ENCODE data around the gene TNRC6C.

TNRC6C gene

DNA sequence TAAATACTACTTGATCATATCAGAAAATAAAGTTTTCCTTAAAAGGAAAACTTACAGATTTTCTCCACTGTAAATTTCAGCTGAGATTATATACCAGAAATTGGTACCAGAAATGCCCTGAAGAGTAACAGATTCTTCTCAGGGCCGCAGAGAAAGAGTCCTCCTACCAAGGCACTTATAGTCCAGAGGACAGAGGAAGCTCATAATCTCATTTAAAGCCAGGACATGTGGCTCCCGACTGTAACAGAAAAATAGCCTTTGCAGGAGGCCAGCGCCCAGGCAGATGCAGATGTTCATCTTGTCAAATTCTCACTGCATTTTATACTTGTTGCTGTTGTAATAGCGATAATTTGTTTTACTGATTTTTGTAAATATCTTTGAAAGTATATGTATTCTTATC, 43.7 kb downstream of the TNRC6C start:
- Histone ChIP-seq H3K27ac (ENCODE audit: low read depth, low read length) (no peak overlapping the region), H2AFZ (ENCODE audit: low read depth, low read length, severe bottlenecking) (no peak overlapping the region), H3K4me2 (ENCODE audit: low read depth, low read length, poor library complexity, severe bottlenecking) (no peak overlapping the region), H4K20me1 (ENCODE audit: low read depth, low read length) (no peaks in the 10 kb centered on the region), H3K79me2 (ENCODE audit: insufficient read depth, low read length) (no peaks in the 10 kb centered on the region), H3K36me3 (ENCODE audit: low read length) (no peaks in the 10 kb centered on the region), H3K27me3 (ENCODE audit: low read length) (no peaks in the 10 kb centered on the region), H3K9me2 (replicated peaks; ENCODE audit: insufficient read depth, low read length) (no peaks in the 10 kb centered on the region), H3K9me3 (ENCODE audit: insufficient read depth, low read length) (no peaks in the 10 kb centered on the region), H3K4me3 (ENCODE audit: insufficient read depth, low read length, poor library complexity, severe bottlenecking) (no peak overlapping the region), H3F3A (ENCODE audit: insufficient read depth) (no peaks in the 10 kb centered on the region), H3K9ac (ENCODE audit: low read length) (no peak overlapping the region)
- TF ChIP-seq, protein P1, sequence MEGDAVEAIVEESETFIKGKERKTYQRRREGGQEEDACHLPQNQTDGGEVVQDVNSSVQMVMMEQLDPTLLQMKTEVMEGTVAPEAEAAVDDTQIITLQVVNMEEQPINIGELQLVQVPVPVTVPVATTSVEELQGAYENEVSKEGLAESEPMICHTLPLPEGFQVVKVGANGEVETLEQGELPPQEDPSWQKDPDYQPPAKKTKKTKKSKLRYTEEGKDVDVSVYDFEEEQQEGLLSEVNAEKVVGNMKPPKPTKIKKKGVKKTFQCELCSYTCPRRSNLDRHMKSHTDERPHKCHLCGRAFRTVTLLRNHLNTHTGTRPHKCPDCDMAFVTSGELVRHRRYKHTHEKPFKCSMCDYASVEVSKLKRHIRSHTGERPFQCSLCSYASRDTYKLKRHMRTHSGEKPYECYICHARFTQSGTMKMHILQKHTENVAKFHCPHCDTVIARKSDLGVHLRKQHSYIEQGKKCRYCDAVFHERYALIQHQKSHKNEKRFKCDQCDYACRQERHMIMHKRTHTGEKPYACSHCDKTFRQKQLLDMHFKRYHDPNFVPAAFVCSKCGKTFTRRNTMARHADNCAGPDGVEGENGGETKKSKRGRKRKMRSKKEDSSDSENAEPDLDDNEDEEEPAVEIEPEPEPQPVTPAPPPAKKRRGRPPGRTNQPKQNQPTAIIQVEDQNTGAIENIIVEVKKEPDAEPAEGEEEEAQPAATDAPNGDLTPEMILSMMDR (IDR thresholded peaks at IDR 0.05; ENCODE audit: insufficient read depth, low read length, poor library complexity, severe bottlenecking): no peak
- no peak for TF ChIP-seq EZH2phosphoT487 (conservative IDR thresholded peaks at IDR 0.05; ENCODE audit: low read length)

DNA sequence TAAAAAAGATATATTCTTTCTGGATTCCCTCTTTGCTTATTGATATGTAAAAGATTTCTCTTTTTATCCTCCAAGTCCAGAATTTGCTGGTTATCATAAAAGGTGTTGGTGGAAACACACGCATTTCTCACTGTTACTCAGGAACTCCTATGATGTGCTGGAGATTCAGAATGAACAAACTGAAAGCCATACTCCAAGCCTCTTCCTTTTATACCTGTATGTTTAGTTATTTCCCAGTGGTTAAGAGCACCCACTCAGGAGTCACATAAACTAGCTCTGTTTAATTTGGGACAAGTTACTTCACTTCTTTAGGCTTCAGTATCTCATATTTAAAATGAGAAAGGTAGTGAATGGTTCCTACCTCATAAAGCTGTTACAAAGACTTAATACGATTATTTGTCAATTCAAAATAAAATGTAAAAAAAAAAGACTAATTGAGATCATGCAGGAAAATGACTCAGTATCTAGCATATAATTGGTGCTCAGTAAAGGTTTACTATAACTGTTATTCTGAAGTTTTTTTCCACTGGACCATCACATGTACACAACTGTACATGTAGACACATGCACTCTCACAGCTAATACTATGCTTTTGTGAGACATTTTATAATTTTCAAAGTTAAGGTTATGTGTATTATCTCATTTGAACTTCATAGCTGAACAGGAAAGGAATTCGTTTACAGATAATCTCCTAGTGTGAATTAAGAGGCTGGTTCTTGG, 47.1 kb downstream of the TNRC6C start:
- no peak overlapping the region for H2AFZ ChIP-seq (ENCODE audit: low read depth, low read length, severe bottlenecking)

DNA sequence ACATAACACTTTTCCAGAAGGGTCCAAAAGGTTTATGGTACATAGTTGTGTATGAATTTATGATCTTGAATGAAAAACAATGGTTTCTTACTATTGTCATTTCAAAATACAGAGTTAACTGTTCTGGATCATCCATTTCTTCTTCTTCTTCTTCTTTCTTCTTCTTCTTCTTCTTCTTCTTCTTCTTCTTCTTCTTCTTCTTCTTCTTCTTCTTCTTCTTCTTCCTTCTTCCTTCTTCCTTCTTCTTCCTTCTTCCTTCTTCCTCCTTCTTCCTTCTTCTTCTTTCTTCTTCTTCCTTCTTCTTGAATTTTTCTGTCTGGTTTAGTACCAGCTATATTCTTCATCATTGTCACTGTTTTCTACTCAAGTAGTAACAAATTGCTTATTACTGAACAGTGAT, 47.8 kb downstream of the TNRC6C start:
- Histone ChIP-seq H3K27ac (ENCODE audit: low read depth, low read length) (no peak overlapping the region), H3K4me3 (ENCODE audit: insufficient read depth, low read length, poor library complexity, severe bottlenecking) (no peak overlapping the region), H3K36me3 (ENCODE audit: low read length) (no peaks in the 10 kb centered on the region), H2AFZ (ENCODE audit: low read depth, low read length, severe bottlenecking) (no peak overlapping the region), H3K79me2 (ENCODE audit: insufficient read depth, low read length) (no peaks in the 10 kb centered on the region), H3K9me2 (replicated peaks; ENCODE audit: insufficient read depth, low read length) (no peaks in the 10 kb centered on the region), H3F3A (ENCODE audit: insufficient read depth) (no peaks in the 10 kb centered on the region), H3K9ac (ENCODE audit: low read length) (no peak overlapping the region), H3K27me3 (ENCODE audit: low read length) (no peaks in the 10 kb centered on the region), H3K9me3 (ENCODE audit: insufficient read depth, low read length) (no peaks in the 10 kb centered on the region), H4K20me1 (ENCODE audit: low read depth, low read length) (no peaks in the 10 kb centered on the region), H3K4me2 (ENCODE audit: low read depth, low read length, poor library complexity, severe bottlenecking) (no peak overlapping the region)
- TF ChIP-seq, protein P1 (IDR thresholded peaks at IDR 0.05; ENCODE audit: insufficient read depth, low read length, poor library complexity, severe bottlenecking): no peak
- no peak for TF ChIP-seq EZH2phosphoT487 (conservative IDR thresholded peaks at IDR 0.05; ENCODE audit: low read length)

More for the DNA sequence above, 47.1 kb downstream of the TNRC6C start:
- Histone ChIP-seq H3K9me2 (replicated peaks; ENCODE audit: insufficient read depth, low read length) (no peaks in the 10 kb centered on the region), H3K4me2 (ENCODE audit: low read depth, low read length, poor library complexity, severe bottlenecking) (no peak overlapping the region), H3K27me3 (ENCODE audit: low read length) (no peaks in the 10 kb centered on the region), H3F3A (ENCODE audit: insufficient read depth) (no peaks in the 10 kb centered on the region), H3K36me3 (ENCODE audit: low read length) (no peaks in the 10 kb centered on the region), H4K20me1 (ENCODE audit: low read depth, low read length) (no peaks in the 10 kb centered on the region), H3K79me2 (ENCODE audit: insufficient read depth, low read length) (no peaks in the 10 kb centered on the region), H3K9me3 (ENCODE audit: insufficient read depth, low read length) (no peaks in the 10 kb centered on the region), H3K4me3 (ENCODE audit: insufficient read depth, low read length, poor library complexity, severe bottlenecking) (no peak overlapping the region), H3K27ac (ENCODE audit: low read depth, low read length) (no peak overlapping the region), H3K9ac (ENCODE audit: low read length) (no peak overlapping the region)
- no peak for TF ChIP-seq EZH2phosphoT487 (conservative IDR thresholded peaks at IDR 0.05; ENCODE audit: low read length)
- TF ChIP-seq, protein P1 (IDR thresholded peaks at IDR 0.05; ENCODE audit: insufficient read depth, low read length, poor library complexity, severe bottlenecking): no peak

Data from SU-DHL-6 (cell line).